Neural progenitor cell (in vitro differentiated cells): ENCODE results near the gene CCNY. TPM values are rescaled to one million over a fixed set of nuclear protein-coding genes. Genes with fewer than 3 reads are reported as not detected.

Source experiments
- DNase-seq: peaks from one replicate; pipeline ENCODE4 v3.0.0-alpha.2; 2016; ENCODE audit warnings: low spot score
- H2AFZ ChIP-seq: fragments of 200-600 bp; sonication (generic); replicated peaks from 2 replicates; pipeline ENCODE4 v1.6.1; 2016; ENCODE audit warnings: antibody characterized with exemption
- H3F3A ChIP-seq: fragments of 200-600 bp; sonication (generic); 2 replicates; pipeline ENCODE4 v1.6.1; 2016; ENCODE audit warnings: antibody characterized with exemption, low read depth
- H3K27ac ChIP-seq: fragments of 200-600 bp; sonication (generic); 2 replicates; pipeline ENCODE4 v1.5.1; 2016; ENCODE audit warnings: mild to moderate bottlenecking
- H3K27me3 ChIP-seq: fragments of 200-600 bp; sonication (generic); 2 replicates; pipeline ENCODE4 v1.6.1; 2016; ENCODE audit warnings: mild to moderate bottlenecking, moderate library complexity
- H3K36me3 ChIP-seq: fragments of 200-600 bp; sonication (generic); 2 replicates; pipeline ENCODE4 v1.5.1; 2016
- H3K4me1 ChIP-seq: fragments of 200-600 bp; sonication (generic); 2 replicates; pipeline ENCODE4 v1.6.1; 2016; ENCODE audit warnings: mixed run types
- H3K4me2 ChIP-seq: fragments of 200-600 bp; sonication (generic); 2 replicates; pipeline ENCODE4 v1.6.1; 2016
- H3K4me3 ChIP-seq: fragments of 200-600 bp; sonication (generic); 2 replicates; pipeline ENCODE4 v1.5.1; 2016
- H3K79me2 ChIP-seq: fragments of 200-600 bp; sonication (generic); 2 replicates; pipeline ENCODE4 v1.6.1; 2016; ENCODE audit warnings: low read depth
- H3K9ac ChIP-seq: fragments of 200-600 bp; sonication (generic); 2 replicates; pipeline ENCODE4 v1.6.1; 2016
- H3K9me3 ChIP-seq: fragments of 200-600 bp; sonication (generic); 2 replicates; pipeline ENCODE4 v1.5.1; 2016; ENCODE audit warnings: low read depth
- H4K20me1 ChIP-seq: fragments of 200-600 bp; sonication (generic); 2 replicates; pipeline ENCODE4 v1.6.1; 2016; ENCODE audit warnings: low read depth
- H3K27ac Mint-ChIP-seq: 3 replicates; pipeline ENCODE4 v1.8.0; 2021; ENCODE audit warnings: mixed read lengths
- H3K27me3 Mint-ChIP-seq: 2 replicates; pipeline ENCODE4 v1.8.0; 2022; ENCODE audit warnings: low read depth, mild to moderate bottlenecking, inconsistent platforms, moderate library complexity, mixed read lengths; ENCODE audit not compliant: insufficient read depth
- H3K36me3 Mint-ChIP-seq: 3 replicates; pipeline ENCODE4 v1.8.0; 2021; ENCODE audit warnings: mixed read lengths
- H3K4me1 Mint-ChIP-seq: 3 replicates; pipeline ENCODE4 v1.8.0; 2021; ENCODE audit warnings: mixed read lengths
- H3K4me3 Mint-ChIP-seq: 3 replicates; pipeline ENCODE4 v1.8.0; 2021; ENCODE audit warnings: mild to moderate bottlenecking, moderate library complexity, mixed read lengths
- H3K9me3 Mint-ChIP-seq: 3 replicates; pipeline ENCODE4 v1.8.0; 2020; ENCODE audit warnings: mixed read lengths
- CTCF ChIP-seq: fragments of 200-600 bp; sonication (generic); IDR thresholded peaks from 2 replicates; pipeline ENCODE4 v1.5.1; 2017; ENCODE audit warnings: antibody characterized with exemption, mild to moderate bottlenecking
- EZH2 ChIP-seq: fragments of 200-600 bp; sonication (generic); IDR thresholded peaks from 2 replicates; pipeline ENCODE4 v1.6.1; 2017; ENCODE audit warnings: antibody characterized with exemption, mild to moderate bottlenecking, moderate library complexity
- EZH2phosphoT487 ChIP-seq: fragments of 200-600 bp; sonication (generic); IDR thresholded peaks from 2 replicates; pipeline ENCODE4 v1.6.1; 2017; ENCODE audit warnings: antibody characterized with exemption
- total RNA-seq: library from RNA; depleted of rRNA; stranded (reverse); fragments of >200 nt; gene quantifications from 2 replicates; pipeline ENCODE4 v1.2.3, GENCODE V29; 2015; ENCODE audit warnings: low replicate concordance

Gene CCNY
- total RNA-seq, 1 donor from 2014 or later, result 46.7 TPM

- Mint-ChIP-seq H3K9me3 (no peaks in the 10 kb centered on the region), H3K36me3 (no peaks in the 10 kb centered on the region), H3K4me3 (no peak overlapping the region), H3K4me1 (peaks cover 53% of the 10 kb centered on the region), H3K27me3 (no peaks in the 10 kb centered on the region), H3K27ac (no peak overlapping the region)
- Histone ChIP-seq H3K36me3 (no peaks in the 10 kb centered on the region), H3K9me3 (no peaks in the 10 kb centered on the region), H3K4me2 (no peak overlapping the region), H3K27me3 (no peaks in the 10 kb centered on the region), H3K79me2 (peaks cover 89% of the 10 kb centered on the region), H2AFZ (no peak overlapping the region), H4K20me1 (peaks cover 58% of the 10 kb centered on the region), H3K9ac (no peak overlapping the region), H3F3A (no peaks in the 10 kb centered on the region), H3K4me1 (peaks cover 19% of the 10 kb centered on the region), H3K27ac (no peak overlapping the region), H3K4me3 (no peak overlapping the region)
- TF ChIP-seq EZH2, result no peak
- no peak for TF ChIP-seq EZH2phosphoT487
- no peak for TF ChIP-seq CTCF
- no peak for DNase-seq
Measured at GRCh38 chr10:35452847-35453246, 116.5 kb downstream of the CCNY start.

- TF ChIP-seq CTCF, result no peak
- TF ChIP-seq EZH2phosphoT487, result no peak
- TF ChIP-seq EZH2, result no peak
- H3K79me2 ChIP-seq, result peaks cover 89% of the 10 kb centered on the region
- no peak overlapping the region for H3K27ac Mint-ChIP-seq
Measured at GRCh38 chr10:35453855-35454532, 117.7 kb downstream of the CCNY start.

DNA sequence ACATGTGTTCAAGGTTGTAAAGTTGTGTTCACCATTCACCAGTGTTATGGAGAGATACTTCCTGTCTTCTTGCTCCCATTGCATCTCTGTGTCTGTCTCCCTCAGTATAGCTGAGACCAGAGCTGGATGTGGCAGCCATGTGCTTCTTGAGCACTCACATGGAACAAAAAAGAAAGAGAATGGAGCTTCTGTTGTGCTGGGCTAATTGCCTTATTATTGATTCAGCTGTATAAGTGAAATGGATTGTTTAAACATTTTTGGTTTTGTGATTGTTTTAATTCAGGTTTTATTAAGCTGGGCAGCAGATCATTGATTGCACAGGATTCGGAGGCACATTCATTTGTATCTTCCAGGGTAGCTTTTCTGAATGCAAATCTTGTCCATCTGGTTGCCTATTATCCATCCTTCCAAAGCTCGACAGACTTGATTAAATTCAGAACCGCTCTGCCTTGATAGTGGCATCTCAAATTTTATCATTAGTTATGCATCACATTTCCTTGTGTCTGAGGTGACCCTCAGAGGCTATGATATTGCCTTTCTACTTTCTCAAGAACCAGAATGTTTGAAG is 119.9 kb downstream of the CCNY start:
- H3K27ac ChIP-seq, result no peak overlapping the region
- no peak overlapping the region for H3K4me2 ChIP-seq
- H3K36me3 Mint-ChIP-seq, result no peaks in the 10 kb centered on the region
- H3K27me3 ChIP-seq, result no peaks in the 10 kb centered on the region
- no peak overlapping the region for H3K27ac Mint-ChIP-seq
- peaks cover 91% of the 10 kb centered on the region for H3K79me2 ChIP-seq
- H4K20me1 ChIP-seq, result peaks cover 47% of the 10 kb centered on the region
- H3K9ac ChIP-seq, result no peak overlapping the region
- peaks cover 12% of the 10 kb centered on the region for H3F3A ChIP-seq
- no peaks in the 10 kb centered on the region for H3K36me3 ChIP-seq
- DNase-seq, result no peak
- peaks cover 27% of the 10 kb centered on the region for H3K4me1 ChIP-seq
- no peak overlapping the region for H3K4me3 Mint-ChIP-seq
- no peaks in the 10 kb centered on the region for H3K9me3 Mint-ChIP-seq
- H3K27me3 Mint-ChIP-seq, result peaks cover 2% of the 10 kb centered on the region
- H2AFZ ChIP-seq, result no peak overlapping the region
- H3K9me3 ChIP-seq, result no peaks in the 10 kb centered on the region
- peaks cover 44% of the 10 kb centered on the region for H3K4me1 Mint-ChIP-seq
- no peak overlapping the region for H3K4me3 ChIP-seq
- TF ChIP-seq CTCF, result no peak
- TF ChIP-seq EZH2phosphoT487, result no peak
- no peak for TF ChIP-seq EZH2

More at GRCh38 chr10:35453855-35454532, 117.7 kb downstream of the CCNY start:
- Mint-ChIP-seq H3K4me3 (no peak overlapping the region), H3K27me3 (no peaks in the 10 kb centered on the region), H3K36me3 (no peaks in the 10 kb centered on the region), H3K4me1 (peaks cover 49% of the 10 kb centered on the region), H3K9me3 (no peaks in the 10 kb centered on the region)
- Histone ChIP-seq H3K4me2 (no peak overlapping the region), H3K9me3 (no peaks in the 10 kb centered on the region), H3K27ac (no peak overlapping the region), H4K20me1 (peaks cover 58% of the 10 kb centered on the region), H3K4me3 (no peak overlapping the region), H3K27me3 (no peaks in the 10 kb centered on the region), H3K4me1 (peaks cover 20% of the 10 kb centered on the region), H3K9ac (no peak overlapping the region), H3K36me3 (no peaks in the 10 kb centered on the region), H2AFZ (no peak overlapping the region), H3F3A (peaks cover 11% of the 10 kb centered on the region)
- DNase-seq, result no peak
